GM12872 (cell line): ENCODE results near the gene ASGR1.

Experiments used
- CTCF ChIP-seq: IDR thresholded peaks from 3 replicates; pipeline ENCODE4 v1.5.1; 2011; ENCODE audit warnings: low read depth, mild to moderate bottlenecking, low read length, moderate library complexity; ENCODE audit not compliant: insufficient read depth

ASGR1 gene

GRCh38 chr17:7219229-7219811, 40.1 kb upstream of the ASGR1 start:
- no peak for TF ChIP-seq CTCF

- TF ChIP-seq CTCF, result no peak
Observed at GRCh38 chr17:7218758-7219157, 39.6 kb upstream of the ASGR1 start.

GRCh38 chr17:7218166-7218565, 39.0 kb upstream of the ASGR1 start:
- TF ChIP-seq CTCF, result no peak

- TF ChIP-seq CTCF, result no peak
Observed at GRCh38 chr17:7217113-7217987, 38.2 kb upstream of the ASGR1 start.

GRCh38 chr17:7216242-7217112, 37.3 kb upstream of the ASGR1 start:
- no peak for TF ChIP-seq CTCF

- TF ChIP-seq CTCF, result no peak
Observed at GRCh38 chr17:7215652-7216180, 36.5 kb upstream of the ASGR1 start.
